ENCODE results near the gene PRODH2.

The PRODH2 gene, protein sequence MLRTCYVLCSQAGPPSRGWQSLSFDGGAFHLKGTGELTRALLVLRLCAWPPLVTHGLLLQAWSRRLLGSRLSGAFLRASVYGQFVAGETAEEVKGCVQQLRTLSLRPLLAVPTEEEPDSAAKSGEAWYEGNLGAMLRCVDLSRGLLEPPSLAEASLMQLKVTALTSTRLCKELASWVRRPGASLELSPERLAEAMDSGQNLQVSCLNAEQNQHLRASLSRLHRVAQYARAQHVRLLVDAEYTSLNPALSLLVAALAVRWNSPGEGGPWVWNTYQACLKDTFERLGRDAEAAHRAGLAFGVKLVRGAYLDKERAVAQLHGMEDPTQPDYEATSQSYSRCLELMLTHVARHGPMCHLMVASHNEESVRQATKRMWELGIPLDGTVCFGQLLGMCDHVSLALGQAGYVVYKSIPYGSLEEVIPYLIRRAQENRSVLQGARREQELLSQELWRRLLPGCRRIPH

GRCh38 chr19:35812220-35813042 is at the start of gene PRODH2:
PRODH2 (minus strand) TSS chr19:35812845; CDS start chr19:35812805, 40 bp downstream.
- DNase-seq, result peak; percentile 36

DNA sequence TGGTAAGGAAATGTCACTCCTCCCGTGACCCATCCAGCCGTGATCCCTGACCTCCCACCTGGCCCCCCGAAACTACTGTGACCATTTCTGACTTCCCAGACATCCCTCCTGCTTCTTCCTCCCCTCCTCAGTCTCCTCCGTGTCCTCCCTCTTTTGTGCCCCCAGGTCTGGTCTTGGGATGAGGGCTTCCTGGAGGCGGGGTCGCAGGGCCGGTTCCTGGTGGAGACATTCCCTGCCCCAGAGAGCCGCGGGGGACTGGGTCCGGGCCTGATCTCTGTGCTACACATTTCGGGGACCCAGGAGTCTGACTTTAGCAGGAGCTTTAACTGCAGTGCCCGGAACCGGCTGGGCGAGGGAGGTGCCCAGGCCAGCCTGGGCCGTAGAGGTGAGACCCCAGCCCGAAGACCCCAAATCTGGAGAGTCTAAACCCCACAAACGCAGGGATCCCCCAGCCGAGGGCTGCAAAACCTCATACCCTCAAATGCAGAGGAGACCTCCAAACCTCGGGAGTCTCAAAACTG is 49.1 kb upstream of the PRODH2 start:
- no peak for DNase-seq

DNA sequence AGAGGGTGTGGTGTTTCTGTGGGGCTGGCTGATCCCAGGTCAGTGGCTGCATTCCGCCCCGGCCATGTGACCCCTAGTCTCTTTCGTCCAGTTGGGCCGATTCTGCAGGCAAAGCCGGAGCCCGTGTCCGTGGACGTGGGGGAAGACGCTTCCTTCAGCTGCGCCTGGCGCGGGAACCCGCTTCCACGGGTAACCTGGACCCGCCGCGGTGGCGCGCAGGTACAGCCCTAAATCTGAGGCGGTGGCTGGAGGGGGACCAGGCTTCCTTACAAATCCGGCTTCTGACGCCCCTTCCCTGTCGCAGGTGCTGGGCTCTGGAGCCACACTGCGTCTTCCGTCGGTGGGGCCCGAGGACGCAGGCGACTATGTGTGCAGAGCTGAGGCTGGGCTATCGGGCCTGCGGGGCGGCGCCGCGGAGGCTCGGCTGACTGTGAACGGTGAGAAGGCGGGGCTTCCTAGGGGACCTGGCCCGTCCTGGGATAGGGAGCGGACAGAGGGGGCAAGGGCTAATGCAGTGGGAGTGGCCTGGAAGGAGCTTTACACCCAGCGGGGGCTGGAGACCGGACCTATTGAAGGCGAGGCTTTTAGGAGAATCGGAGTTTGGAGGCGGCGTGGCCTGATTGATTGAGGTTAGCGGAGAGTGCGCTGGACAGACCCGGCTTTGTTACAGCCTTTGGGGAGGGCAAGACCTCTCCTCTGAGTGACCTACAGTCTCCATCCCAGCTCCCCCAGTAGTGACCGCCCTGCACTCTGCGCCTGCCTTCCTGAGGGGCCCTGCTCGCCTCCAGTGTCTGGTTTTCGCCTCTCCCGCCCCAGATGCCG is 48.4 kb upstream of the PRODH2 start:
- DNase-seq, result peak; percentile 85

DNA sequence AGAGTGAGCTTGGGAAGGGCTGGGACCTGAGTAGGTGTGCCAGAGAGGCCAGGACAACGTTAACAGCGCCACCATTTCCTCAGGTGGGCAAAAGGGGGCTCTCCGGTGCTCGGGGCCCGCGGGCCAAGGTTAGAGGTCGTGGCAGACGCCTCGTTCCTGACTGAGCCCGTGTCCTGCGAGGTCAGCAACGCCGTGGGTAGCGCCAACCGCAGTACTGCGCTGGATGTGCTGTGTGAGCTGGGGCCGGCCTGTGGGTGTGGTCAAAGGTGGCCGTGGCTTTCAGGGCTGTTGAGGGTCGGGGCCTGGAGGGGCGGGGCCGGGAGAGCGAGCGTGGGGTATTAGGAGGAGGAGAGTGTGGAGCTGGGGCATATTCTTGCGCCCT is 47.8 kb upstream of the PRODH2 start:
- no peak for DNase-seq

- DNase-seq, result no peak
Observed at GRCh38 chr19:35859414-35859813, 46.8 kb upstream of the PRODH2 start.

GRCh38 chr19:35858311-35858710 is 45.7 kb upstream of the PRODH2 start:
- DNase-seq, result no peak

DNA sequence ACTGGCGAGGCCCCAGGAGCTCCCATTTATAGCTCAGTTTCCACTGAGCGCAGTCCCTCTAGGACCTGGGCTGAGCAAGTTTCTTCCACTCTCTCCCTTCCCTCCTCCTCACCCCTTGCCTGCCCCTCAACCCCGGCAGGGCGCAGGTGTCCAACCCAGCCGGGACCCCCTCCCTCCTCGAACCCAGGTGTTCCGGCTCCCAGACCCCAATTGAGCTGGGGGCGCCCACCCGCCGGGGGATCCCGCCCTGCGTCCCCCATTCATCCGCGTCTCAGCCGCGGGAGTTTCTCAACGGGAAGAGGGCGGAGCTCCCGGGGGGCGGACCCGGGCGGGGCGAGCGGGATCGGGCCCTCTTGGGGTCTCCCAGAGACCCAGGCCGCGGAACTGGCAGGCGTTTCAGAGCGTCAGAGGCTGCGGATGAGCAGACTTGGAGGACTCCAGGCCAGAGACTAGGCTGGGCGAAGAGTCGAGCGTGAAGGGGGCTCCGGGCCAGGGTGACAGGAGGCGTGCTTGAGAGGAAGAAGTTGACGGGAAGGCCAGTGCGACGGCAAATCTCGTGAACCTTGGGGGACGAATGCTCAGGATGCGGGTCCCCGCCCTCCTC is 44.0 kb upstream of the PRODH2 start, which contains the start of gene KIRREL2:
TSS of gene KIRREL2 (plus strand) at position 366 of the 604 bp plus-strand sequence. CDS start at position 575, 209 bp downstream.
- DNase-seq, result peak; percentile 63

DNA sequence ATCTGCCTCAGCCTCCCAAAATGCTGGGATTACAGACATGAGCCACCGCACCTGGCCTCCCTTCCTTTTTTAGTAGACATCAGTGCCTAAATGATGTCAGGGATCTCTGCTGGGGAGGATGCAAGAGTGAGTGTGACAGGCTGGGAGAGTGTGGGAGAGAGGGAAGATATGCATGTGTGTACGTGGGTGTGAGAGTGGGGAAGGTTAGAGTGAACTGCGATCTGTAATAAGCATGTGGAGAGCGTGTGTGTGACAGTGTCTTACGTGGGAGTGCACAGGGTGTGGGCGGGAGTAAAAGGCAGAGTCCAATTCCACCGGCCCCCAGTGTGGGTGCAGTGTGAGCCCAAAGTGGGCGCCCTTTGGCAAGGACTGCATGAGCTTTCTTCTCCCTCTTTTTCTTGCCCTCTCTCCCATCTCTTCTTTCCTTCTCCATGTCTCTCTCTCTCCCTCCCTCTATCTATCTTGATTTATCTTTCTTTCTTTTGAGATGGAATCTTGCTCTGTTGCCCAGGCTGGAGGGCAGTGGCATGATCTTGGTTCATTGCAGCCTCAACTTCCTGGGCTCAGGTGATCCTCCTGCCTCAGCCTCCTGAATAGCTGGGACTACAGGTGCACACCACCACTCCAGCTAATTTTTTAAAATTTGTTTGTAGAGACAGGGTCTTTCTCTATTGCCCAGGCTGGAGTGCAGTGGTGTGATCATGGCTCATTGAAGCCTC is 40.6 kb upstream of the PRODH2 start:
- no peak for DNase-seq

DNA sequence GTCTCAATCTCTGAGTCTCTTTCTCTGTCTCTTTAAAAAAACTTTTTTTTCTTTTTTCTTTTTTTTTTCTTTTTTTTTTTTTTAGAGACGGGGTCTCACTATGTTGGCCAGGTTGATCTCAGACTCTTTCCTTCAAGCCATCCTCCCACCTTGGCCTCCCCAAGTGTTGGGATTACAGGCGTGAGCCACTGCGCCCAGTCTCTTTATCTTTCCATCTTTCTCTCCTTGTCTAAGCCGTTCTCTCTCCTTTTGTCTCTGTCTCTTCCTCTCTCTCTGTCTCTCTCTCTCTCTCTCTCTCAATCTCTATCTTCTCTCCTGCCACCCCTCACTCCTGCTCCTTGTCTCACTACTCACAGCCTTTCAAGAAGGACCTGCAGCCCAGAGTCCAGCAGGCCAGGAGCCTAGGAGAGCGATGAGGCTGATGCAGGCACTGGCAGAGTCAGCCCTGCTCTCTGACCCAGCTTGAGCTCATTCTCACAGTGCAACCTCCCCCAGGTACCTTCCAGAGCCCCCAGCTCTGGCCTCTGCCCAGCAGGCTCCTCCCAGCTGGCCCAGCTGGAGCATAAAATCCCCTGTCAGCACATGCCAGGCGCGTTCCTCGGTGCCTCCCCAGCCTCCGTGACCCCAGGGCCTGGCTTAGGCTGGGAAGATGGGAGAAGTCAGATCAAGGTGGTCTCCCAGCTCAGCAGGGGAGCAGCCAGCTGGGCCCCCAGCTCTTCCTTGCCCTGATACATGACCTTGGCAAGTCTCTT is 39.6 kb upstream of the PRODH2 start, which contains the start of gene NPHS1:
TSS of gene NPHS1 (minus strand) at position 476 of the 752 bp plus-strand sequence. CDS start 667 bp downstream, outside the sequence.
- no peak for DNase-seq

GRCh38 chr19:35851213-35852028 is 38.8 kb upstream of the PRODH2 start:
- DNase-seq, result peak; percentile 53

DNA sequence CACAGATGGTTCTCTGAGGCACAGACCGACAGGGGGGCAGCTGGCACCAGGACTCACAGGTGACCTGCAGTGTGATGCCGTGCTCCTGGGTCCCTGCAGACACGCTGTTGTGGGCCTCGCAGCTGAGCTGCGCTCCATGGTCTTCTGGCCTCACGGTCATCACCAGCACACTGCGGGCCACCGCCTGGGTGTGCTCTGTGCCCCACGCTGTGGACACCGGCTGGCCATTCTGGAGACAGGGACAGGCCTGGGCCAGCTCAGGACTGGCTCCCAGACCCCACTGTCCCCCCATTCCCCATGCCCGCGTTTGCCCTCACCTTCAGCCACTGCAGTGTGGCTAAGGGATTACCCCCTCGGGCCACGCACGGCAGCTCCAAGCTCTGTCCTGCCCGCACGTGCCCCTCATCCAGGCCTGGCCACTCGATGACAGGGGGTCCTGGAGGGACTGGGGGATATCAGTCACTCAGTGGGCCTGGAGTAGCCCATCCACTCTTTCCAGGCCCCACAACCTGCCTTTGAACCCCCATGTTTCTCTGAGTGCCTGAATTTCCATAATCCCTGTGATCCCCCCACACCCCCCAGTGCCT is 36.4 kb upstream of the PRODH2 start:
- DNase-seq, result no peak

GRCh38 chr19:35848486-35848885 is 35.8 kb upstream of the PRODH2 start:
- no peak for DNase-seq

GRCh38 chr19:35847911-35848310 is 35.3 kb upstream of the PRODH2 start:
- no peak for DNase-seq

- DNase-seq, result peak; percentile 84
Observed at GRCh38 chr19:35846038-35846668, 33.5 kb upstream of the PRODH2 start.

- peak; percentile 93 for DNase-seq
Observed at GRCh38 chr19:35845215-35846037, 32.8 kb upstream of the PRODH2 start.

DNA sequence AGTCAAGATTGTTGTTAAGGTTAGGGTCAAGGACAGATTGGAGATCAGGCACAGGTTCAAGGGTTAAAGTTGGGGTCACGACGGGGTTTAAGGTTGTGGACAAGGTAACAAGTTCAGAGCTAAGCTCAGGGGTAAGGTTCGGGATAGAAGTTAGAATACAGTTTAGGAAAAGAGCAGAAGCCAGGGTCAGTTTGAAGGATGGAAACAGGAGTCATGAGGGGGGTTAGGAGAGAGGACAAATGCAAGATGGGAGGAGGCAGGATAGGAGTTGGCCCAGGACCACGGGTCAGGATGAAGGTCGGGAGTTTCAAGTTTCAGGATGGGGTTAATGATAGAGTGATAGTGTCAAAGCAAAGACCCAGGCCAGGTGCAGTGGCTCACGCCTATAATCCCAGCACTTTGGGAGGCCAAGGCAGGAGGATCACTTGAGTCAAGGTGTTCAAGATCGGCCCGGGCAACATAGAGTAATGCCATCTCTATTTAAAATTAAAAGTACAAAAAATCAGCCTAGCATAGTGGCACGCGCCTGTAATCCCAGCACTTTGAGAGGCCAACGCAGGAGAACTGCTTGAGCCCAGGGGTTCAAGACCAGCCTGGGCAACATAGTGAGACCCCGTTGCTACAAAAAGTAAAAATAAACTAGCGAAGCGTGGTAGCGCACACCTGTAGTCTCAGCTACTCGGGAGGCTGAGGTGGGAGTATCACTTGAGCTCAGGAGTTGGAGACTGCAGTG is 32.0 kb upstream of the PRODH2 start:
- no peak for DNase-seq

All from DMS53 (cell line).